ENCODE data around the gene VAV1. TPM values are rescaled to one million over a fixed set of nuclear protein-coding genes. Genes with fewer than 3 reads are reported as not detected.
"Not testable (repeated sequence)": the region's sequence is repeated elsewhere in the genome, so short reads cannot be mapped to it uniquely, and the experiment has no call there.

Gene VAV1
- total and polyA plus RNA-seq, 2 of the 13 experiments (the other 11 are each of a cell fraction or from before 2014, with no cell fraction given): not detected

DNA sequence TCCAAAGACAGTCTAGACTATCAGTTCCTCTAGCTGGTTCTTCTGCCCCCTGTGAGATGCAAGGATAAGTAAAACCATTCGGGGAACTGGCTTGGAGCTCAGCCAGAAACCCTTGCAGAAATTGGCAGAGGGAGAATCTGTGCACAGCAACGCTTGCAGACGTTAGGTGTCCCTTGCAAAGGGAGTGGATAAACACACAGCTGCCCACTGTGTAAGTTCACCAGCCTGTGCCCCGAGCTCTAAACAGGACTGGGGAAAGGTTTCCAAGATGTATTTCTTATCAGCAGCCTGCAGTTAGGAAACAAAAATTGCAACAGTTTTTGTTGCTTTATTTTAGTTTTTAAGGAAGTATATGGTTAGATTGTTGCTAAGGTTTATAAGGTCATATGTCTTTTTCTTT, 95.8 kb downstream of the VAV1 start (continued):
- TF ChIP-seq, protein P1, sequence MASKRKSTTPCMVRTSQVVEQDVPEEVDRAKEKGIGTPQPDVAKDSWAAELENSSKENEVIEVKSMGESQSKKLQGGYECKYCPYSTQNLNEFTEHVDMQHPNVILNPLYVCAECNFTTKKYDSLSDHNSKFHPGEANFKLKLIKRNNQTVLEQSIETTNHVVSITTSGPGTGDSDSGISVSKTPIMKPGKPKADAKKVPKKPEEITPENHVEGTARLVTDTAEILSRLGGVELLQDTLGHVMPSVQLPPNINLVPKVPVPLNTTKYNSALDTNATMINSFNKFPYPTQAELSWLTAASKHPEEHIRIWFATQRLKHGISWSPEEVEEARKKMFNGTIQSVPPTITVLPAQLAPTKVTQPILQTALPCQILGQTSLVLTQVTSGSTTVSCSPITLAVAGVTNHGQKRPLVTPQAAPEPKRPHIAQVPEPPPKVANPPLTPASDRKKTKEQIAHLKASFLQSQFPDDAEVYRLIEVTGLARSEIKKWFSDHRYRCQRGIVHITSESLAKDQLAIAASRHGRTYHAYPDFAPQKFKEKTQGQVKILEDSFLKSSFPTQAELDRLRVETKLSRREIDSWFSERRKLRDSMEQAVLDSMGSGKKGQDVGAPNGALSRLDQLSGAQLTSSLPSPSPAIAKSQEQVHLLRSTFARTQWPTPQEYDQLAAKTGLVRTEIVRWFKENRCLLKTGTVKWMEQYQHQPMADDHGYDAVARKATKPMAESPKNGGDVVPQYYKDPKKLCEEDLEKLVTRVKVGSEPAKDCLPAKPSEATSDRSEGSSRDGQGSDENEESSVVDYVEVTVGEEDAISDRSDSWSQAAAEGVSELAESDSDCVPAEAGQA (IDR thresholded peaks at IDR 0.05; ENCODE audit: low read depth): no peak
- TF ChIP-seq, protein P1 (CRISPR knock-in tag; IDR thresholded peaks at IDR 0.05; ENCODE audit: borderline replicate concordance): no peak

DNA sequence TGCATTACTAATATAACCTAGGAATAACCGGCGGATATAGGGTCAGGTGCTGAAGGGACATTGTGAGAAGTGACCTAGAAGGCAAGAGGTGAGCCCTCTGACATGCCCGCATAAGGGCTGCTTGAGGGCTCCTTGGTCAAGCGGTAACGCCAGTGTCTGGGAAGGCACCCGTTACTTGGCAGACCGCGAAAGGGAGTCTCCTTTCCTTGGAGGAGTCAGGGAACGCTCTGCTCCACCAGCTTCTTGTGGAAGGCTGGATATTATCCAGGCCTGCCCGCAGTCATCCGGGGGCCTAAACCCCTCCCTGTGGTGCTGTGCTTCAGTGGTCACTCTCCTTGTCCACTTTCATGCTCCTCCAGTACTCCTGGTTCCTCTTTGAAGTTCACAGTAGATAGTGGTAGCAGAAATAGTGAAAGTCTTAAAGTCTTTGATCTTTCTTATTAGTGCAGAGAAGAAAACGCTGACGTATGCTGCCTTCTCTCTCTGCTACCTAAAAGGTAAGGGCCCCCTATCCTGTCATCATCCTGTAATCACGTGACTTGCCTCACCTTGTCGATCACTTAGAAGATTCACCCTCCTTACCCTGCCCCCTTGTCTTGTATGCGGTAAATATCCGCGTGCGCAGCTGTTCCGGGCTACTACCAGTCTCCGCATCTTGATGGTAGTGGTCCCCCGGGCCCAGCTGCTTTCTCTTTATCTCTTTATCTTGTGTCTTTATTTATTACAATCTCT, 96.8 kb downstream of the VAV1 start:
- BruUV-seq (replicated peaks); H3K4me1 ChIP-seq (ENCODE audit: insufficient read depth, low read length); FAIRE-seq; H3K4me3 ChIP-seq (replicated peaks in 1 of 3; ENCODE audit: insufficient read depth in 1 of 3, low read depth in 2 of 3, low read length in 3 of 3); CTCF ChIA-PET (ENCODE audit: low intra/inter-chr PET ratio, low total read pairs); H3K27ac ChIP-seq (ENCODE audit: extremely low read length, insufficient read depth, low read length); H3K9ac ChIP-seq (ENCODE audit: insufficient read depth, low read depth, low read length); H3K4me2 ChIP-seq (ENCODE audit: low read depth, low read length); DNase-seq (ENCODE audit: low spot score); H3K9me3 ChIP-seq (ENCODE audit: low read length); ATAC-seq; POLR2A ChIA-PET; H4K20me1 ChIP-seq (ENCODE audit: insufficient read depth, low read length); H3K79me2 ChIP-seq (ENCODE audit: insufficient read depth, low read length); H3K36me3 ChIP-seq (replicated peaks in 1 of 2; ENCODE audit: control insufficient read depth in 1 of 2, insufficient read depth in 2 of 2, low read length in 2 of 2); H2AFZ ChIP-seq (ENCODE audit: low read length): not testable (repeated sequence)
- H3K27me3 ChIP-seq (ENCODE audit: control insufficient read depth in 1 of 2, insufficient read depth in 2 of 2, low read length in 2 of 2): peaks cover 0 to 18% of the 10 kb centered on the region in 2 experiments; a peak in 3 of 5 replicates
- in situ Hi-C loops (cut with HindIII; ENCODE audit: extremely low pct_ligation_motif_present, low pct_unique_long_range_greater_than_20kb) (loop anchor here (25.0 kb wide), 1 partner anchor 232 kb away; no protein-coding TSS in a partner anchor), intact Hi-C loops (cut with micrococcal nuclease; ENCODE audit: unreplicated experiment) (loop anchor here (10.0 kb wide), 1 partner anchor 385 kb away; the partner anchor contains the start of gene DENND1C)
- WGBS (ENCODE audit: low lambda C conversion rate): 80% methylated on average over 21 of the region's 22 CpGs
- TF ChIP-seq RAD51 (IDR thresholded peaks at IDR 0.05; ENCODE audit: borderline replicate concordance) (peak; percentile 78), MAFK (conservative IDR thresholded peaks at IDR 0.05 in 1 of 2, IDR thresholded peaks at IDR 0.05 in 1 of 2; ENCODE audit: low read length in 2 of 2) (peak in 1 of 2 experiments; percentile 29; a peak in 1 of 4 replicates)
- TF ChIP-seq, protein P2, sequence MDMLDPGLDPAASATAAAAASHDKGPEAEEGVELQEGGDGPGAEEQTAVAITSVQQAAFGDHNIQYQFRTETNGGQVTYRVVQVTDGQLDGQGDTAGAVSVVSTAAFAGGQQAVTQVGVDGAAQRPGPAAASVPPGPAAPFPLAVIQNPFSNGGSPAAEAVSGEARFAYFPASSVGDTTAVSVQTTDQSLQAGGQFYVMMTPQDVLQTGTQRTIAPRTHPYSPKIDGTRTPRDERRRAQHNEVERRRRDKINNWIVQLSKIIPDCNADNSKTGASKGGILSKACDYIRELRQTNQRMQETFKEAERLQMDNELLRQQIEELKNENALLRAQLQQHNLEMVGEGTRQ (IDR thresholded peaks at IDR 0.05; ENCODE audit: low read depth, low read length): peak; percentile 16; the same call in 1 of the 2 replicates
- TF ChIP-seq, protein P2 (CRISPR knock-in tag; IDR thresholded peaks at IDR 0.05; ENCODE audit: borderline replicate concordance): not testable (repeated sequence)
